Fibroblast of mammary gland (primary cell): ENCODE measurements around the gene RAB17.

ENCODE experiments used
- DNase-seq: peaks from one replicate; pipeline ENCODE4 v3.0.0-alpha.2; 2010; ENCODE audit warnings: low read depth
- H3K4me3 ChIP-seq: 2 replicates; pipeline ENCODE4 v1.5.1; 2011; ENCODE audit warnings: low read depth, mild to moderate bottlenecking, low read length, moderate library complexity; ENCODE audit not compliant: control insufficient read depth
- CTCF ChIP-seq: conservative IDR thresholded peaks from 2 replicates; pipeline ENCODE4 v1.5.1; 2011; ENCODE audit warnings: low read depth, low read length, inconsistent platforms; ENCODE audit not compliant: control insufficient read depth, insufficient read depth

The RAB17 gene

DNA sequence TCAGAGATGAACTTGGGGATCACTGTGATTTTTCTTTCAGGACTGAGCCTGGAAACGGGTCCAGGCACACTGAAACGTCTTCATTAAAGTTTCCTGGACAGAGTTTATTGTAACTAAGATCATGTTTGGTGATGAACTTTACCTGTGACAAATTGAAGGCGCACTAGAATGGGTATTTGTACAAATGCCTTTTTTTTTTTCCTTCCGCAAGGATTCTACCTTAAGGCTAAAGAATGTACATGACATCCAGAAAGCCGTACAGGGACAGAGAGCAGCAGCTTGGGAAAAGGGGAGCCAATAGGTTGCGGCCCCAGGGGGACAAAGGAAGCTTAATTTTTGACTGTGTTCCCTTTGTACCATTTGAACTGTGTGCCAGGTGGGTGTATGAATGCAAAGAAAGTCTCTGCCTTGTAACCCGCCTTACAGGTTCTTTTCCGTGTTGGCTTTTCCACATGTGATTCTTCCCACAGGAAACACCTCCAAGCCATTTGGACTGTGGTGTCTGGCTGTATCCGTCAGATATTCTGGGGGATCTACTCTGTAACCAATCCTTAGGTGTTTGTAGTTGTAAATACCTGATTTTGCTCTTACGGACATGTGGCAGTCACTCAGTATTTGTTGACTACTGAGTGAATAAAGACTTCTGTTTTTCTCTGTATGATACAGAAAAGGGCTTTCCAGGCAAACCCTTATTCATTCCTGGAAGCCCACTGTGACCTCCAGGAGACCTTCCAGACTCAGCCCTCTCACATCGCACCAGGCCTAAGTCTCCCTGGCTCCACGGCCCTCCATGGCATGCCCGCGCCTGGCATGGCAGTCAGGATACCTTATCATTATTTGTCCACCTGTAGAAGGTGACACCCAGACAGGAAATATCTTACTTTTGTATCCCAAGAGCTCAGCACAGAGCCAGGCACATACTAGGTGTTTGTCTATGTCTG lies 38.0 kb upstream of the RAB17 start:
- no peak for DNase-seq
- no peak for TF ChIP-seq CTCF
- H3K4me3 ChIP-seq, result peak overlapping the region; percentile 55

GRCh38 chr2:237627441-237628246 lies 37.1 kb upstream of the RAB17 start, which contains the start of gene LRRFIP1:
Gene LRRFIP1, plus strand, starts transcription at chr2:237627587. Its CDS starts 58 bp downstream, at chr2:237627645.
- H3K4me3 ChIP-seq, result peak within 1 kb of the TSS; percentile 55
- DNase-seq, result no peak
- no peak for TF ChIP-seq CTCF

DNA sequence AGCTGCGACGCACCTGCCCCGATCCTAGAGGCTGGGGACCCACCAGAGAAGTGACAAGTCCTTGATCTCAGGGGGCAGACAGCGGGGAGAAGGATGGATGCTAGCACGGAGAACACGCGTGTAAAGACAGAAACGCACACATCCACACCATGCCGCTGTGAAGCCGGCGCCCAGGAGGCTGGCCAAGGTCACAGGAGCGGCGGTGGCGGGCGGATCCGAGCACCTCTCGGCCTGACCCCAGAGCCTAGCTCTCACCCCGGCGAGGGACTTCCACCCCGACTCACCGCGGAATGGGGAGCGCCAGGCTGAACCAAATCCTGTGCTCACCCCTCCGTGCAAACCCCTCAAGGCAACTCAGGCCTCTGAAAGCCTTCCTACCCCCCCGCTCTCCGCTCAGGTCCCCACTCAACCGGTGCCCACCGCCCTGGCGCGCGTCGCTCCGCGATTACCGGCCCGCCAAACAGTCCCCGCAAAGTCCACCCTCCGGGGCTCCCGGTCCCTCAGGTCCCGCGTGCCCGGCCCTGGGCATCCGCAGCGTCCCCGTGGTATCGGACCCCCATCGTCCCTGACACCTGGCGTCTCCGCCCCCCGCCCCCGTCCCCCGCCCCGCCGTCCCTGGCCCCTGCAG lies 36.4 kb upstream of the RAB17 start:
- no peak for TF ChIP-seq CTCF
- H3K4me3 ChIP-seq, result peak overlapping the region; percentile 48
- no peak for DNase-seq

- no peak overlapping the region for H3K4me3 ChIP-seq
- TF ChIP-seq CTCF, result no peak
- no peak for DNase-seq
Measured at GRCh38 chr2:237625777-237626176, 35.2 kb upstream of the RAB17 start.

DNA sequence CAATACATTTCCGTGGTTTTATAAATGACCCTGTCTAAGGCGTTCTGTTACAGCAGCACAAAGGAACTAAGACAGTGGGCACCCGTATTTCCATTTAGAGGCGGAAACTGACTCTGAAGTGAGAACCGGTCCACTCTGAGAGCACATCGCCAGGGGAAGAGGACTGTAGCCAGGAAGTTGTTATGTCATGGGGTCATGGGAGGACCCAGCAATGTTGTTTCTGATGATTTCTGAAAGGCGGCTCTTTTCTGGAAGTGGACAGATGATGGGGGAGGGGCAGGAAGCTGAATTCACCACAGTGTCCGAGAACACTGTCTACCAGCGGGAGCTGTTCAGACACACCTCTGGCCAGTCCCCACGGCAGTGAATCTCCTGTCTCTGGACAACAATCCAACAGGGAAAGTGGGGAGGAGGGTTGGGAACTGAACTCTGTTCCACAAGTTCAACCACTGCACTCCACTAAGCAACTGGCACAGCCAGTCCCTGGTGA lies 34.7 kb upstream of the RAB17 start:
- no peak overlapping the region for H3K4me3 ChIP-seq
- DNase-seq, result no peak
- no peak for TF ChIP-seq CTCF

GRCh38 chr2:237624565-237624964 lies 34.0 kb upstream of the RAB17 start:
- DNase-seq, result peak; percentile 18
- peak; percentile 7 for TF ChIP-seq CTCF
- H3K4me3 ChIP-seq, result no peak overlapping the region
